Measurements from ENCODE around the gene KLHL29.

The KLHL29 gene

GRCh38 chr2:23378496-23378895 lies 6.5 kb upstream of the KLHL29 start:
- TF ChIP-seq CTCF (IDR thresholded peaks at IDR 0.05; ENCODE audit: low read length, missing control alignments) = no peak
- no peak overlapping the region for H3K4me3 ChIP-seq (replicated peaks; ENCODE audit: low read depth, low read length)
- no peak for DNase-seq (ENCODE audit: low read depth)

GRCh38 chr2:23379220-23379695 lies 5.7 kb upstream of the KLHL29 start:
- no peak overlapping the region for H3K4me3 ChIP-seq (replicated peaks; ENCODE audit: low read depth, low read length)
- TF ChIP-seq CTCF (IDR thresholded peaks at IDR 0.05; ENCODE audit: low read length, missing control alignments) = no peak
- no peak for DNase-seq (ENCODE audit: low read depth)

GRCh38 chr2:23380562-23381065 lies 4.4 kb upstream of the KLHL29 start:
- H3K4me3 ChIP-seq (replicated peaks; ENCODE audit: low read depth, low read length) = no peak overlapping the region
- no peak for TF ChIP-seq CTCF (IDR thresholded peaks at IDR 0.05; ENCODE audit: low read length, missing control alignments)
- peak; percentile 27 for DNase-seq (ENCODE audit: low read depth)

- no peak for TF ChIP-seq CTCF (IDR thresholded peaks at IDR 0.05; ENCODE audit: low read length, missing control alignments)
- H3K4me3 ChIP-seq (replicated peaks; ENCODE audit: low read depth, low read length) = no peak overlapping the region
- DNase-seq (ENCODE audit: low read depth) = peak; percentile 82
Measured at GRCh38 chr2:23381084-23381483, 3.9 kb upstream of the KLHL29 start.

- DNase-seq (ENCODE audit: low read depth) = no peak
- no peak for TF ChIP-seq CTCF (IDR thresholded peaks at IDR 0.05; ENCODE audit: low read length, missing control alignments)
Measured at GRCh38 chr2:23381485-23381884, 3.5 kb upstream of the KLHL29 start.

GRCh38 chr2:23383100-23383499 lies 1.9 kb upstream of the KLHL29 start:
- DNase-seq (ENCODE audit: low read depth) = no peak
- H3K4me3 ChIP-seq (replicated peaks; ENCODE audit: low read depth, low read length) = no peak overlapping the region
- no peak for TF ChIP-seq CTCF (IDR thresholded peaks at IDR 0.05; ENCODE audit: low read length, missing control alignments)

More at GRCh38 chr2:23381485-23381884, 3.5 kb upstream of the KLHL29 start:
- H3K4me3 ChIP-seq (replicated peaks; ENCODE audit: low read depth, low read length) = no peak overlapping the region

- peak overlapping the region; percentile 66 for H3K4me3 ChIP-seq (replicated peaks; ENCODE audit: low read depth, low read length)
- TF ChIP-seq CTCF (IDR thresholded peaks at IDR 0.05; ENCODE audit: low read length, missing control alignments) = no peak
- DNase-seq (ENCODE audit: low read depth) = peak; percentile 40
Measured at GRCh38 chr2:23385351-23385747, 370 bp downstream of the KLHL29 start.

Data from fibroblast of pulmonary artery (primary cell).